Epithelial cell of proximal tubule (primary cell): ENCODE measurements around the gene TCERG1L. TPM values are rescaled to one million over a fixed set of nuclear protein-coding genes. Genes with fewer than 3 reads are reported as not detected.

Experiments used
- DNase-seq: peaks from one replicate; pipeline ENCODE4 v3.0.0-alpha.2; 2011; ENCODE audit warnings: low read depth
- H3K4me3 ChIP-seq: 2 replicates; pipeline ENCODE4 v1.5.1; 2011; ENCODE audit warnings: low read depth, mild to moderate bottlenecking, low read length
- total RNA-seq: library from RNA; depleted of rRNA; stranded (reverse); fragments of >200 nt; gene quantifications from 2 replicates; pipeline ENCODE4 v1.2.3, GENCODE V29; 2015
- TF ChIP-seq, protein P1 (sequence below): conservative IDR thresholded peaks from 2 replicates; pipeline ENCODE4 v1.5.1; 2012; ENCODE audit warnings: low read depth, mild to moderate bottlenecking, low read length

Gene TCERG1L
- total RNA-seq, 1 donor from 2014 or later = not detected

DNA sequence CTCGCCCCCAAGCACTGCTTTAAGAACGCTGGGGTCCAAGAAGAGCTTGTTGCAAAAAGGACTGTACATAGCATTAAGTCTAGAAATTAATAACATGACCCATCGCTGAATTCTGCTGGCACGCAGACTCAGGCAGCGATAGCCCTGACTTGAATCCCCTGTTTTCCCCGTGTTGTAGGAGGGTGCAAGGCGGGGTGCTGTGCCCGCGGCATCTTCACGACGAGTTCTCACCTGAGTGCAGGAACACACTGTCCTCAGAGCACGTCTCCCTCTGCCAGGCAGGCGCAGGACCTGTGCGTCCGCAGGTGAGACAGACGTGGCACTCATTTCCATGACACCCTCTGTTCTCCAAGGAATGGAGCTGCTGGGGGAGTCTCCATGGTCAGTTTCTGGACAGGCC, 243.2 kb downstream of the TCERG1L start:
- DNase-seq = no peak
- no peak overlapping the region for H3K4me3 ChIP-seq
- TF ChIP-seq, protein P1, sequence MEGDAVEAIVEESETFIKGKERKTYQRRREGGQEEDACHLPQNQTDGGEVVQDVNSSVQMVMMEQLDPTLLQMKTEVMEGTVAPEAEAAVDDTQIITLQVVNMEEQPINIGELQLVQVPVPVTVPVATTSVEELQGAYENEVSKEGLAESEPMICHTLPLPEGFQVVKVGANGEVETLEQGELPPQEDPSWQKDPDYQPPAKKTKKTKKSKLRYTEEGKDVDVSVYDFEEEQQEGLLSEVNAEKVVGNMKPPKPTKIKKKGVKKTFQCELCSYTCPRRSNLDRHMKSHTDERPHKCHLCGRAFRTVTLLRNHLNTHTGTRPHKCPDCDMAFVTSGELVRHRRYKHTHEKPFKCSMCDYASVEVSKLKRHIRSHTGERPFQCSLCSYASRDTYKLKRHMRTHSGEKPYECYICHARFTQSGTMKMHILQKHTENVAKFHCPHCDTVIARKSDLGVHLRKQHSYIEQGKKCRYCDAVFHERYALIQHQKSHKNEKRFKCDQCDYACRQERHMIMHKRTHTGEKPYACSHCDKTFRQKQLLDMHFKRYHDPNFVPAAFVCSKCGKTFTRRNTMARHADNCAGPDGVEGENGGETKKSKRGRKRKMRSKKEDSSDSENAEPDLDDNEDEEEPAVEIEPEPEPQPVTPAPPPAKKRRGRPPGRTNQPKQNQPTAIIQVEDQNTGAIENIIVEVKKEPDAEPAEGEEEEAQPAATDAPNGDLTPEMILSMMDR = no peak

DNA sequence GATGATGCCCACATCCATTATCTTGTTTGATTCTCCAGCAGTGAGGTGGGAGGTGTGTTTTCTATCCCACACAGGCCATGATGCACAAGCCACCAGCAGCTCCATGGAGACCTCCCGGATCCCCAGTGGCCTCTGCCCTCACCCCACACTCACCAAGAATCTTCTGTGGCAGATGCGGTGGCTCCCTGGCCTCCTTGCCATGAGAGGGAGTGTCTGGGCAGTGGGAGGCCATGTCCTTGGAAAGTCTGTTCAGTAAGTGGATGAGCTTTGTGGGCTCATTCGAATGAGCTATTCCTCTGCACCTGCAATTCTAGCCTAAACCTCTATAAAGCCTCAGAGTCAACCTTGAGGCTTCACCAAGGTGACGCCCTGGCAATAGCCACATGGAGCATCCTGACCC, 243.8 kb downstream of the TCERG1L start:
- DNase-seq = no peak
- H3K4me3 ChIP-seq = no peak overlapping the region
- TF ChIP-seq, protein P1 = no peak

DNA sequence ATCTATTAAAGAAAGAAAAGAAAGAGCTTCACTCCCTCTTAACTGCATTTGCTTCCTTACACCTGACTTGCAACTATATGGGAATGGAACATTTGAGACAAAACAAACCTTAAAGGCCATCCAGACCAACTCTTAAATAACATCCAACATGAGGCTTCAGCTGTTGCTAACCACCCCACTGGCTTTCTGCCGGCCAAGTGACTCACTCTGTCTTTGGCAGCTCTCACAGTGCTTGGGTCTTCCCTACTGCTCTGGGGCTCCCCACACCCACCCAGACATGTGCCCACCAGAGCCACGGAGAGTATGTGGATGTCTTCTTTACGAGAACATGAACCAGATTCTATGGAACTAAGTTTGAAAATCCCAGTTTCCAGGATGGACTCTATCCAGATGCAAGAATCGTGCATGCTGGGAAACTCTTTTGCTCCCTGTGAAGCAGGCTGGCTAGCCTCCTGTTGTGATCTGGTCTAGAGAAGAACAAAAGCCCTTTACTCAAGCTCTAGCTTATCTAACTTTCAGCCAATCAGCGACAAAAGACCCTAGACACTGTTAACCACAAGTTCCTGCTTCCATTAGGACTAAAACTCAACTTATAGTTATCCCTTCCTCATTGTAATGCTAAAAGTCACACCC, 245.7 kb downstream of the TCERG1L start:
- no peak overlapping the region for H3K4me3 ChIP-seq
- DNase-seq = no peak
- TF ChIP-seq, protein P1 = no peak

DNA sequence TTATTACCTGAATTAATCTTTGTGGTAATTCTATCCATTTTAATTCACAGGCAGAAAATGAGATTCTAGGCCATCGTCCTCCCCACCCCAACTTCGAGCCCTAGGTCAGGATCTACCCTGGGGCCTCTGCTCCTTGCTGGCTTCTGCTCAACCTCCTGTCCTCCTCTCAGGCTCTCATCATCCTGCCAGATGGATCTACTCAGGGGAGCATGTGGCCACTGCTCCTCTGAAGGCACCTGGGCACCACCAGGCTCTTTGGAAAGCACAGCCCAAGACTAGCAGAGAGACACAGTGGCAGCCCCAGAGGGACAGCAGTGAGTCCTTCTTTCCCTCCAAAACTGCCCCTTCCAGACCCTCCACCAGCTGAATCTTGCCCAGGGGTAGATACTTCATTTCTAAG, 248.2 kb downstream of the TCERG1L start:
- TF ChIP-seq, protein P1 = no peak
- H3K4me3 ChIP-seq = no peak overlapping the region
- no peak for DNase-seq

DNA sequence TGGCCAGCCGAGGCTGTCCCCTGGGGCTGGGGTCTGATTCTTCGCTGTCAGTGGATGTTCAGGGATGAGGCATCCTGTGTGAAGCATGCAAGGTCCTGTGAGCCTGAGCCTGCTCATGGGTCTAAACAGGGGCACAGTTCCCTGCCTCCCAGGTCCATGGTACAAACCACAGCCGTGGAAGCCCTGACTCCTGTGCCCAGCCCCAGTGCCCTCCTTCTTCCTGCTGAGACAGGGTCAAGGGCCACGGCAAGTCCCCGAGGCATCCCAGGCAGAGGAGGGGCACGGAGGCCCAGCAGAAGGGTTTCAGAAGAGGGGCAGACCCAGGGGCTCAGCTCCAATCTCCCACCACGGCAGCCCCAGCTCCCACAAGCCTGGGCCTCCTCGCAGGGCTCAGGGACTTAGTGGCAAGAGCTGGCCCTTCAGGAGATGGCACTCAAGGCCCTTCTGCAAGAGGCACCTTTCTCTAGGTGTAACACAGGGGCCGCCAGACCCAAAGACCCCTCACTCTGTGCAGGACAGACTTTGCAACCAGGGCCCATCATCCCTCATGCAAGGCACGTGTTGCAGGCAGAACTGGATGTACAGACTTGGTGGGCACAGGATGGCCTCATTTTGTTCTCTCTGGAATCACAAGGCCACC, 248.8 kb downstream of the TCERG1L start:
- DNase-seq = no peak
- H3K4me3 ChIP-seq = no peak overlapping the region
- TF ChIP-seq, protein P1 = no peak

DNA sequence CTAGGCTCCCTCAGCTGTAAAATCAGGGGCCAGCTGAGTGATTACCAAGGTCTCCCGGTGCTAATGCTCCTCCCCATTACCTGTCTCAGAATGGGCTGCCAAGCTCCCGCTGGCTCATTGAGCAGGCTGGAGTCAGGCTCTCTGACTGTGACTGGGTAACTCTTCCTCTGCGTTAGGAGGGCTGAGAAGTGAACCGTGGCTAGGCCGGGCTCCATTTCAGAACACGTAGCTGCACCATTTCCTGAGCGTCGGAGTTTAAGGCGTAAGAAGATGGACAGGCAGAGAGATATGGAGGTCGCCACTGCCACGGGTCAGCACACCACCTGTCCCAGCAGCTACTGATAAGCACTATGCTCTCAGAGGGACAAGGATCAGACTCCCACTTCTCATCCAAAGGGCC, 250.3 kb downstream of the TCERG1L start:
- TF ChIP-seq, protein P1 = no peak
- no peak overlapping the region for H3K4me3 ChIP-seq
- DNase-seq = no peak

DNA sequence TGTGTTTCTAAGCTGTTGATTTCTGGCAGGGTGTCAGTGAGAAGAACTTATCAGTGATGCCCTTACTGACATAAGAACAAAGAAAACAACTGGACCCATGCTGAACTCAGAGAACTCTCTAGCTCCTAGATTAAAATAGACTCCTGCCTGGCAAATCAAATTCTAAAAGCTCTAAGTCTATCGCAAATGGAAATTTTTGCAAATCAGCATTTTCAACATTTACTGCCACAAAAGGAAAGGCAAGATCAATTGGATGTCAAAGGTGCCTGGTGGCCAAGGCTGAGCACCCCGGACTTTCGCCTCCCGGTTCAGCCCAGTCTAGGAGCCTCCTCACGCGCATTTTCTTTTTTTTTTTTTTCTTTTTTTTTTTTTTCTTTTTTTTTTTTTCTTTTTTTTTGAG, 251.6 kb downstream of the TCERG1L start:
- TF ChIP-seq, protein P1 = no peak

More for the DNA sequence above, 251.6 kb downstream of the TCERG1L start:
- no peak for DNase-seq
- no peak overlapping the region for H3K4me3 ChIP-seq
